ENCODE results near the gene KIAA1217. TPM values are rescaled to one million over a fixed set of nuclear protein-coding genes. Genes with fewer than 3 reads are reported as not detected.
A peak's percentile ranks its signal among the peaks of the same experiment; 100 is the strongest.

KIAA1217 gene
- polyA plus RNA-seq, 1 of the 3 experiments (the other 2 are of a cell fraction), result 7.2 TPM

- ChIA-PET POLR2A (no interaction called here), CTCF (interaction anchor here (2.0 kb wide), 1 partner anchor 11 kb away, joined by 11 read pairs; no protein-coding TSS in a partner anchor)
- H2AFZ ChIP-seq (ENCODE audit: low read depth), result 0 out of 2 replicates have a peak overlapping the region, but pooled peaks have one; percentile 9
- TF ChIP-seq TEAD4 (IDR thresholded peaks at IDR 0.05; ENCODE audit: borderline replicate concordance, insufficient read depth) (no peak), CHD2 (IDR thresholded peaks at IDR 0.05; ENCODE audit: low read length, partially characterized antibody) (no peak), IRF3 (IDR thresholded peaks at IDR 0.05; ENCODE audit: low read depth, low read length) (no peak), TAF1 (IDR thresholded peaks at IDR 0.05; ENCODE audit: borderline replicate concordance, low read depth, low read length) (no peak), YY1 (IDR thresholded peaks at IDR 0.05; ENCODE audit: low read depth) (no peak), USF1 (IDR thresholded peaks at IDR 0.05; ENCODE audit: borderline replicate concordance, low read depth) (no peak), ELF1 (IDR thresholded peaks at IDR 0.05) (no peak), TCF12 (IDR thresholded peaks at IDR 0.05) (no peak), NFIC (IDR thresholded peaks at IDR 0.05; ENCODE audit: borderline replicate concordance) (no peak), MEF2A (IDR thresholded peaks at IDR 0.05; ENCODE audit: borderline replicate concordance, low read depth) (no peak), FOXJ3 (CRISPR knock-in tag; IDR thresholded peaks at IDR 0.05) (no peak), GATA2 (CRISPR knock-in tag; IDR thresholded peaks at IDR 0.05) (no peak), PBX3 (IDR thresholded peaks at IDR 0.05) (no peak), EZH2phosphoT487 (IDR thresholded peaks at IDR 0.05; ENCODE audit: borderline replicate concordance, low read depth) (no peak)
- no peaks in the 10 kb centered on the region for H3K79me2 ChIP-seq (ENCODE audit: insufficient read depth)
- H3F3A ChIP-seq (replicated peaks; ENCODE audit: insufficient read depth), result peaks cover 12% of the 10 kb centered on the region
- DNase-seq, result no peak
- H3K9ac ChIP-seq, result no peak overlapping the region
- H4K20me1 ChIP-seq (ENCODE audit: insufficient read depth), result no peaks in the 10 kb centered on the region
- H3K4me3 ChIP-seq (ENCODE audit: low read depth in 2 of 2, low read length in 1 of 2), result no peak overlapping the region
- no peaks in the 10 kb centered on the region for H3K27me3 ChIP-seq (ENCODE audit: insufficient read depth)
- 77% methylated on average over 5 of the region's 5 CpGs for WGBS (ENCODE audit: low lambda C conversion rate)
- H3K9me2 ChIP-seq, result no peaks in the 10 kb centered on the region
- H3K36me3 ChIP-seq (replicated peaks in 1 of 2; ENCODE audit: control insufficient read depth in 1 of 2, insufficient read depth in 2 of 2, low read length in 1 of 2), result no peaks in the 10 kb centered on the region
- H3K4me2 ChIP-seq, result no peak overlapping the region
- H3K27ac ChIP-seq (ENCODE audit: low read depth in 2 of 2, low read length in 1 of 2), result peak overlapping the region in 1 of 2 experiments; percentile 64; a peak in 1 of 4 replicates
- peaks cover 27 to 37% of the 10 kb centered on the region in 2 experiments for H3K4me1 ChIP-seq (ENCODE audit: control insufficient read depth in 1 of 2, insufficient read depth in 2 of 2, low read depth in 1 of 2, low read length in 1 of 2)
- H3K9me3 ChIP-seq, result no peaks in the 10 kb centered on the region
Measured at GRCh38 chr10:24207341-24207740, 1.6 kb upstream of the KIAA1217 start.
